HG03066 (cell line): ENCODE measurements around the gene OR8H3.
"Not testable (repeated sequence)": the region's sequence is repeated elsewhere in the genome, so short reads cannot be mapped to it uniquely, and the experiment has no call there.

Experiments
- ATAC-seq: cut with Tn5 transposase; IDR thresholded peaks from one replicate; pipeline ENCODE4 v1.9.1; 2021; ENCODE audit warnings: low read depth; ENCODE audit not compliant: unreplicated experiment

The OR8H3 gene, protein sequence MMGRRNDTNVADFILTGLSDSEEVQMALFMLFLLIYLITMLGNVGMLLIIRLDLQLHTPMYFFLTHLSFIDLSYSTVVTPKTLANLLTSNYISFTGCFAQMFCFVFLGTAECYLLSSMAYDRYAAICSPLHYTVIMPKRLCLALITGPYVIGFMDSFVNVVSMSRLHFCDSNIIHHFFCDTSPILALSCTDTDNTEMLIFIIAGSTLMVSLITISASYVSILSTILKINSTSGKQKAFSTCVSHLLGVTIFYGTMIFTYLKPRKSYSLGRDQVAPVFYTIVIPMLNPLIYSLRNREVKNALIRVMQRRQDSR

GRCh38 chr11:56122073-56122472, at the start of gene OR8H3:
OR8H3 (plus strand) TSS chr11:56122373; CDS start chr11:56122373, 0 bp downstream.
- no peak for ATAC-seq

- ATAC-seq: no peak
Measured at GRCh38 chr11:56089697-56090096, 32.5 kb upstream of the OR8H3 start.

GRCh38 chr11:56093008-56093407, 29.2 kb upstream of the OR8H3 start, which contains the start of gene OR8I2:
OR8I2 (plus strand) TSS chr11:56093308; CDS start chr11:56093308, 0 bp downstream.
- ATAC-seq: no peak

DNA sequence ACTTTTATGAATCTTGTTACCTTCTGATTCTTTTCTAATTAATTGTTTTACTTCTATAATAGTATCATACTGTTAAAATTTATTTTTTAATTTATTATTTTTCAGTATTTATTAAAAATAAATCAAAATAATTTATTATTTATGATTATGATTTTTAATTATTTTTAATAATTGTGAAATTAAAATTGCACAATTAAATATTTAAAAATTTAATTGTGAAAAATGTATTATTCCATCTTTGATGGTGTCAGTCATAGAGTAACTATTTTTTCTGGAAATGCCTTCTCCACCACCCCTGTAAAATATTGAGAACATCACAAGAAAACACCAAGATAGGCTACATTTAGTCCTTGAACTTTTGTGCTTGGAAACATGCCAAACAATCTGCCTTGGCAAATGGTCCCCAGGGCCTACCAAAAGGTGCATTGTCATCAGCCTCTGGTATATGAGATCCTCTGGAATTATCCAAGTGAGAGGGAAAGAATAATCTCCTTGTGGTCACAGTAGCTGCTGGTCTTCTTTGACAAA, 18.9 kb upstream of the OR8H3 start, which contains the start of gene OR8H2:
Gene OR8H2, plus strand, starts transcription at position 478 of the 528 bp plus-strand sequence. CDS start 1,356 bp downstream, outside the sequence.
- no peak for ATAC-seq

- no peak for ATAC-seq
Measured at GRCh38 chr11:56140151-56140661, 18.0 kb downstream of the OR8H3 start, which contains the start of gene OR8J3. OR8J3 (minus strand) TSS chr11:56140201; CDS start chr11:56137718, 2,483 bp downstream.

- not testable (repeated sequence) for ATAC-seq
Measured at GRCh38 chr11:56143681-56144080, 21.5 kb downstream of the OR8H3 start.

GRCh38 chr11:56151376-56151775, 29.2 kb downstream of the OR8H3 start:
- no peak for ATAC-seq

DNA sequence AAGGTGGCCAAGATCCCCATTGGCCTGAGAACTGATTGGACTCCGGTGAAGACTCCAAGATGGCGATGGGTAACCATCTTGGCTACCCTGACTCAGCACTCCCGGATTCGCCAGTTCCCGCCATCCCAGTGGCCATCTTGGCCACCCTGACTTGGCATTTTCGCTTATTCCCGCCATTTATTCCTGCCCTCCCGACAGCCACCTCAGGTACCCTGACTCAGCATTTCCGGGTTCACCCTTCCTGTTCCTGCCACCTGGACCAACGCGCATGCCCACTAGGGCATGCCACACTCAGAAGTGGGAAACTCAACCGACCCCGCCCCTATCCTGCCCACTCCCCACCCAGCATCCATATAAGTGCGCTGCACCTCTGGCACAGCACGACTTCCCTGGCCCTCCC, 30.2 kb downstream of the OR8H3 start:
- ATAC-seq: no peak

- no peak for ATAC-seq
Measured at GRCh38 chr11:56160217-56160616, 38.0 kb downstream of the OR8H3 start, which contains the start of gene OR8K5. OR8K5 (minus strand) TSS chr11:56160317; CDS start chr11:56160317, 0 bp downstream.

DNA sequence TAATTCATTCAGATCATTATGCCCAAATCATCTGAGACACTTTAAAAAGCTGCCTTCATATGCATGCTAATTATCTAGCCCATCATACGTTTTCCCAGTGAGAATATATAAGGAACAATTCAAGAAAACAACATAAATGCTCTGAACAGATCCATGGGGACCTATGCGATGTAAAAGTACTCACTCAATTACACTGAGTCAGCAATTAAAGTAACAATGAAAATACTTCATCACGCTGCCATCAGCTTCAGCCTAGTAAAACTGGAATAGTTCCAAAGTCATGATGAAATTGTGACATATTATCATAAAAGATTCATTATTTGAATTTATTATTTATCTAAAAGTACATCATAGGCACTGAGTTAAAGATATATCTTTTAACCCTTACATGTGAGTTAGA, 41.6 kb downstream of the OR8H3 start:
- no peak for ATAC-seq

DNA sequence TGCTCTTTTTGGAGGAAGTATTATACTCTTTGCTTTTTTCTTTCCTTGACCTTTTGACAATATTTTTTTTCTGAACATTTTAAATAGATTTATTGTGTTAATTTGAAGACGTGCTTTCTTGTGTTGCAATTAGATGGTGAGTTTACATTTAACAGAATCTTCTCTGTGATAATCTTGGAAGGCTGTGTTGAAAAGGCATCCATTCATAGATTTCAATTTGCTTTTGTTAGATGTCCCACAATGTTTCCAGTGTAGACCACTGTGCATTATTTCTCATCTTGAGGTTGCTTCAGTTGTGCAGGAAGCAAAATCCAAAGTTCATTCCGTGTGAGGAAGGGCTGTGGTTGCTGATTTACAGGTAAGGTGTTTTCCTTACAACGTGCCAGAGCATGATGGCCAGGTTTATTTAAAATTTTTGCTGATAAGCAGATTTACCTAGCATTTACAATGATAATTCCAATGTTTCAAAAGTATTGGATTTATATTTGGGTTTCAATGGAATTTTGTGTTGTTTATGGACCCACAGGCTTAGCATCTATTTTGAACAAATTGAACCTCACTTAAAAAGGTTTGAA, 50.2 kb downstream of the OR8H3 start:
- ATAC-seq: no peak
